ENCODE results near the gene ZFAND2B.

Gene ZFAND2B

GRCh38 chr2:219229305-219230058 is 22.9 kb downstream of the ZFAND2B start, which contains the start of the genes ANKZF1 and ATG9A:
Gene ANKZF1 (plus strand): TSS chr2:219229806. CDS start chr2:219230258, 452 bp downstream.
Gene ATG9A (minus strand): TSS chr2:219229636. CDS start chr2:219228024, 1,612 bp downstream.
- peak; percentile 99 for DNase-seq (ENCODE audit: low spot score)
- TF ChIP-seq CTCF (IDR thresholded peaks at IDR 0.05; ENCODE audit: borderline replicate concordance, control extremely low read depth, extremely low read depth, insufficient read depth, missing control alignments) = no peak
- in situ Hi-C loops (cut with MboI; ENCODE audit: low sequenced_read_pairs, unreplicated experiment) = no loop called here

GRCh38 chr2:219230059-219230540 is 23.5 kb downstream of the ZFAND2B start:
- DNase-seq (ENCODE audit: low spot score) = peak; percentile 61
- in situ Hi-C loops (cut with MboI; ENCODE audit: low sequenced_read_pairs, unreplicated experiment) = no loop called here
- TF ChIP-seq CTCF (IDR thresholded peaks at IDR 0.05; ENCODE audit: borderline replicate concordance, control extremely low read depth, extremely low read depth, insufficient read depth, missing control alignments) = no peak

- DNase-seq (ENCODE audit: low spot score) = no peak
- in situ Hi-C loops (cut with MboI; ENCODE audit: low sequenced_read_pairs, unreplicated experiment) = no loop called here
- TF ChIP-seq CTCF (IDR thresholded peaks at IDR 0.05; ENCODE audit: borderline replicate concordance, control extremely low read depth, extremely low read depth, insufficient read depth, missing control alignments) = peak; percentile 9
Measured at GRCh38 chr2:219234331-219234730, 27.7 kb downstream of the ZFAND2B start.

- in situ Hi-C loops (cut with MboI; ENCODE audit: low sequenced_read_pairs, unreplicated experiment) = no loop called here
- no peak for TF ChIP-seq CTCF (IDR thresholded peaks at IDR 0.05; ENCODE audit: borderline replicate concordance, control extremely low read depth, extremely low read depth, insufficient read depth, missing control alignments)
- DNase-seq (ENCODE audit: low spot score) = no peak
Measured at GRCh38 chr2:219243291-219243761, 36.7 kb downstream of the ZFAND2B start.

- in situ Hi-C loops (cut with MboI; ENCODE audit: low sequenced_read_pairs, unreplicated experiment) = no loop called here
- TF ChIP-seq CTCF (IDR thresholded peaks at IDR 0.05; ENCODE audit: borderline replicate concordance, control extremely low read depth, extremely low read depth, insufficient read depth, missing control alignments) = no peak
- no peak for DNase-seq (ENCODE audit: low spot score)
Measured at GRCh38 chr2:219244789-219245147, 38.2 kb downstream of the ZFAND2B start.

GRCh38 chr2:219245148-219245898 is 38.7 kb downstream of the ZFAND2B start, which contains the start of the genes GLB1L and STK16:
Gene GLB1L (minus strand): TSS chr2:219245444. CDS start chr2:219243573, 1,871 bp downstream.
Gene STK16 (plus strand): TSS chr2:219245479. CDS start chr2:219246000, 521 bp downstream.
- in situ Hi-C loops (cut with MboI; ENCODE audit: low sequenced_read_pairs, unreplicated experiment) = no loop called here
- no peak for TF ChIP-seq CTCF (IDR thresholded peaks at IDR 0.05; ENCODE audit: borderline replicate concordance, control extremely low read depth, extremely low read depth, insufficient read depth, missing control alignments)
- peak; percentile 98 for DNase-seq (ENCODE audit: low spot score)

All from GM13976 (cell line).